HCT116 (cell line): ENCODE measurements around the gene CWC27. TPM values are rescaled to one million over a fixed set of nuclear protein-coding genes. Genes with fewer than 3 reads are reported as not detected.
"Not testable (repeated sequence)": the region's sequence is repeated elsewhere in the genome, so short reads cannot be mapped to it uniquely, and the experiment has no call there.

Source experiments
- ATAC-seq: fragments of 200-7000 bp; cut with Tn5 transposase; 2 replicates; pipeline ENCODE4 v1.9.1; 2020; ENCODE audit warnings: mild to moderate bottlenecking, moderate library complexity
- BruUV-seq: library from RNA; stranded (reverse); fragments of 400-500 nt; replicated peaks from 2 replicates; lab custom pipeline; 2021; lab: Mats Ljungman, UMichigan
- CTCF ChIA-PET: fragments of 300-600 bp; sonication (Branson Sonifier 250); formaldehyde crosslinking; loops from one replicate; lab custom pipeline; 2021; ENCODE audit warnings: antibody characterized with exemption; lab: Charles Lee
- POLR2A ChIA-PET: fragments of 300-600, 350-600 bp; sonication (Branson Sonifier 250); formaldehyde crosslinking; loops from one replicate; lab custom pipeline; 2021; ENCODE audit warnings: antibody characterized with exemption; lab: Charles Lee
- RAD21 ChIA-PET, 2 experiments: fragments of 300-600 bp; sonication (Branson Sonifier 250); formaldehyde crosslinking; loops; one replicate each; lab custom pipeline; 2023; ENCODE audit warnings: low total read pairs in 2 of 2; ENCODE audit not compliant: uncharacterized antibody in 2 of 2, unreplicated experiment in 2 of 2, low non-redundant PET in 1 of 2; lab: Charles Lee
- DNase-seq: peaks from one replicate; pipeline ENCODE4 v3.0.0-alpha.2; 2010; ENCODE audit warnings: low read depth, low spot score
- H2AFZ ChIP-seq: fragments of 200-600 bp; shearing (Covaris generic), sonication (generic); 2 replicates; pipeline ENCODE4 v1.6.1; 2017; ENCODE audit warnings: low read depth, mixed run types, mixed read lengths, antibody characterized with exemption, low read length; ENCODE audit not compliant: poor library complexity, severe bottlenecking
- H3K27ac ChIP-seq: 2 replicates; pipeline ENCODE4 v1.5.1; 2012; ENCODE audit warnings: low read depth, low read length
- H3K27me3 ChIP-seq: fragments of 200-600 bp; sonication (generic); 2 replicates; pipeline ENCODE4 v1.6.1; 2016; ENCODE audit warnings: mixed run types, low read length, mixed read lengths; ENCODE audit not compliant: insufficient read depth
- H3K36me3 ChIP-seq, 2 experiments: fragments of 200-500 bp in 1 of 2; fragments of 200-600 bp in 1 of 2; sonication (Bioruptor generic) in 1 of 2; sonication (generic) in 1 of 2; 2 replicates each; pipeline versions ENCODE4 v1.5.1 to v1.6.1; 2014 to 2016; ENCODE audit warnings: low read length in 2 of 2, inconsistent platforms in 1 of 2, mixed read lengths in 1 of 2, mixed run types in 1 of 2; ENCODE audit not compliant: insufficient read depth in 2 of 2, control insufficient read depth in 1 of 2
- H3K4me1 ChIP-seq, 2 experiments: fragments of 200-600 bp in 1 of 2; sonication (generic) in 1 of 2; 2 replicates each; pipeline versions ENCODE4 v1.5.1 to v1.6.1; 2012 to 2017; ENCODE audit warnings: low read length in 2 of 2, inconsistent platforms in 1 of 2, mild to moderate bottlenecking in 1 of 2, mixed read lengths in 1 of 2, mixed run types in 1 of 2, moderate library complexity in 1 of 2; ENCODE audit not compliant: insufficient read depth in 2 of 2, control insufficient read depth in 1 of 2
- H3K4me2 ChIP-seq: fragments of 200-600 bp; sonication (generic); 2 replicates; pipeline ENCODE4 v1.6.1; 2017; ENCODE audit warnings: mixed run types, low read length, mixed read lengths
- H3K4me3 ChIP-seq, 2 experiments: fragments of 200-600 bp in 1 of 2; sonication (generic) in 1 of 2; replicated peaks in 1 of 2; 2 replicates each; pipeline ENCODE4 v1.5.1; 2011 to 2016; ENCODE audit warnings: low read length in 2 of 2, control low read depth in 1 of 2, low read depth in 1 of 2, mild to moderate bottlenecking in 1 of 2, mixed read lengths in 1 of 2, mixed run types in 1 of 2
- H3K79me2 ChIP-seq: fragments of 200-600 bp; sonication (generic); 2 replicates; pipeline ENCODE4 v1.6.1; 2017; ENCODE audit warnings: mild to moderate bottlenecking, mixed run types, low read length, moderate library complexity, mixed read lengths; ENCODE audit not compliant: insufficient read depth
- H3K9ac ChIP-seq: fragments of 200-600 bp; sonication (generic); 2 replicates; pipeline ENCODE4 v1.6.1; 2016; ENCODE audit warnings: low read length, mixed read lengths
- H3K9me2 ChIP-seq: fragments of 200-600 bp; sonication (generic), shearing (Covaris generic); 2 replicates; pipeline ENCODE4 v1.6.1; 2017; ENCODE audit warnings: mixed run types, mild to moderate bottlenecking, moderate library complexity; ENCODE audit not compliant: insufficient read depth
- H3K9me3 ChIP-seq, 2 experiments: fragments of 200-500 bp in 1 of 2; fragments of 200-600 bp in 1 of 2; sonication (Bioruptor generic) in 1 of 2; sonication (generic) in 1 of 2; 2 replicates each; pipeline ENCODE4 v1.6.1; 2014 to 2017; ENCODE audit warnings: low read length in 2 of 2, mixed read lengths in 2 of 2, inconsistent platforms in 1 of 2, low read depth in 1 of 2, mild to moderate bottlenecking in 1 of 2, mixed run types in 1 of 2, moderate library complexity in 1 of 2; ENCODE audit not compliant: control insufficient read depth in 1 of 2, insufficient read depth in 1 of 2
- H4K20me1 ChIP-seq: fragments of 200-600 bp; sonication (generic), shearing (Covaris generic); 2 replicates; pipeline ENCODE4 v1.6.1; 2017; ENCODE audit warnings: mixed run types, mild to moderate bottlenecking, moderate library complexity; ENCODE audit not compliant: insufficient read depth
- CBX3 ChIP-seq: IDR thresholded peaks from 2 replicates; pipeline ENCODE4 v1.6.1; 2012; ENCODE audit warnings: low read depth
- POLR2AphosphoS5 ChIP-seq: IDR thresholded peaks from 2 replicates; pipeline ENCODE4 v1.6.1; 2011; ENCODE audit warnings: mild to moderate bottlenecking, low read depth, low read length, moderate library complexity
- RAD21 ChIP-seq: IDR thresholded peaks from 2 replicates; pipeline ENCODE4 v1.6.1; 2012; ENCODE audit warnings: low read depth, mild to moderate bottlenecking
- SIN3A ChIP-seq: IDR thresholded peaks from 2 replicates; pipeline ENCODE4 v1.6.1; 2012; ENCODE audit warnings: low read depth
- SRF ChIP-seq: IDR thresholded peaks from 2 replicates; pipeline ENCODE4 v1.6.1; 2012; ENCODE audit warnings: low read depth
- YY1 ChIP-seq: IDR thresholded peaks from 2 replicates; pipeline ENCODE4 v1.6.1; 2011; ENCODE audit warnings: low read length, low read depth, moderate library complexity, mild to moderate bottlenecking; ENCODE audit not compliant: insufficient replicate concordance; ENCODE audit errors: extremely low read depth
- ZNF274 ChIP-seq: fragments of 200-500 bp; sonication (Bioruptor generic); IDR thresholded peaks from 2 replicates; pipeline ENCODE4 v1.6.1; 2014; ENCODE audit warnings: mild to moderate bottlenecking, low read depth, low read length, inconsistent platforms
- intact Hi-C: fragments of 100-400 bp; cut with micrococcal nuclease; formaldehyde crosslinking; loops from 2 replicates; pipeline ENCODE4 v1.10.0; 2022
- total RNA-seq: library from RNA; stranded (reverse); gene quantifications from one replicate; pipeline ENCODE4 v1.2.1, GENCODE V29; 2021; ENCODE audit not compliant: unreplicated experiment
- TF ChIP-seq, protein P1 (sequence below): IDR thresholded peaks from 2 replicates; pipeline ENCODE4 v1.6.1; 2012; ENCODE audit warnings: low read depth

Gene CWC27
- total RNA-seq, 1 experiment from 2014 or later = 29.1 TPM

DNA sequence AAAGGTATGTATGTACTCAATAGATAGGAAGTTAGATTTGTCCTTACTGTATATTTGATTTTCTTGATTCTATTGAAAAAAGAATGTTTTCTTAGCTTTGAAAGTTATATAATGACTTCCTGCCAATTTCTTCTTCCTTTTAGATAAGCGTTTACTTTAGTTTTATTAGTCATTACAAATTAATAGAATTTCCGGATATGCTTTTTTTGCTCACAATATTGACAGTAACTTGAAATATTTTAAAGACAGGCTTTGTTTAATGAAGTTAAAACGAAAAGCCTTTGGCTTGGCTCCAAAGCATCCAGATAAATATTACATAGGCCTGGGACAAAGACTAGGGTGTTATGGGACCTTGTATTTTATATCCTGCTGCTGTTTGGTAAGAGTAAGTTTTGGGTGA is 49.5 kb downstream of the CWC27 start:
- Histone ChIP-seq H3K9me2 (no peaks in the 10 kb centered on the region), H3K79me2 (no peaks in the 10 kb centered on the region), H3K9me3 (no peaks in the 10 kb centered on the region), H3K9ac (no peak overlapping the region), H3K36me3 (no peaks in the 10 kb centered on the region), H3K4me1 (no peaks in the 10 kb centered on the region), H4K20me1 (no peaks in the 10 kb centered on the region)
- DNase-seq (no peak), ATAC-seq (no peak)
- POLR2A ChIA-PET = no interaction called here
- BruUV-seq = no TSS peak
- intact Hi-C loops = loop anchor here (10.0 kb wide), 1 partner anchor 767 kb away; no protein-coding TSS in a partner anchor
- no peak for TF ChIP-seq CBX3
- TF ChIP-seq, all 23 proteins: peak for 0
- H3K27ac ChIP-seq = no peak overlapping the region
- H3K4me2 ChIP-seq = no peak overlapping the region
- no peaks in the 10 kb centered on the region for H3K27me3 ChIP-seq
- ChIA-PET CTCF (interaction anchor here (0.8 kb wide), 1 partner anchor 664 kb away, joined by 3 read pairs; no protein-coding TSS in a partner anchor), RAD21 (no interaction called here)
- no peak overlapping the region for H3K4me3 ChIP-seq
- H2AFZ ChIP-seq = no peak overlapping the region

DNA sequence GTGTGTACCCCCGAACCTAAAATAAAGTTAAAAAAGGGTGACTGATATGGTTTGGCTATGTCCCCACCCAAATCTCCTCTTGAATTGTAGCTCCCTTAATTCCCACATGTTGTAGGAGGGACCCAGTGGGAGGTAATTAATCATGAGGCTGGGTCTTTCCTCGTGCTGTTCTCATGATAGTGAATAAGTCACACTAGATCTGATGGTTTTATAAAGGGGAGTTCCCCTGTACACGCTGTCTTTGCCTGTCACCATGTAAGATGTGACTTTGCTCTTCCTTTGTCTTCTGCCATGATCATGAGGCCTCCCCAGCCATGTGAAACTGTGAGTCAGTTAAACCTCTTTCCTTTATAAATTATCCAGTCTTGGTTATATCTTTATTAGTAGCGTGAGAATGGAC is 50.6 kb downstream of the CWC27 start:
- CTCF ChIA-PET = interaction anchor here (1.0 kb wide), 1 partner anchor 8 kb away, joined by 3 read pairs; no protein-coding TSS in a partner anchor

DNA sequence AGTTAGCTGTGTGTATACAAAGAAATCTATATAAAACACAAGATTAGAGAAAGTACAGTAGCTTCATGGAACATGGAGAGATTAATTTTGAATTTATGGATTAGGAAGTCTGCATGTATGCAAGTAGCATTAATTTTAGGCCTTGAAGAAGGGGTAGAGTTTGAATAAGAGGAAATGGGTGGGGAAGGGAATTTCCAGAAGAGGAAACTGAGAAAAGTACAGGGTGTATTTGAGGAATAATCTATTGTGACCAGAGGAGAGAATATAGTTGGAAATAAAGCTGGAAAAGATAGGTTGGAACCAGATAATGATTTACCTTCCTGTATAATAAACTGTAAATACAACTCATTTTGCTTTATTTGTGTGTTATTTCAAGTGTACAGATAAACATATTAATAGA is 53.6 kb downstream of the CWC27 start:
- no TSS peak for BruUV-seq
- TF ChIP-seq SRF (no peak), SIN3A (no peak), RAD21 (no peak), CBX3 (no peak), YY1 (no peak), ZNF274 (no peak), POLR2AphosphoS5 (no peak)
- TF ChIP-seq, protein P1, sequence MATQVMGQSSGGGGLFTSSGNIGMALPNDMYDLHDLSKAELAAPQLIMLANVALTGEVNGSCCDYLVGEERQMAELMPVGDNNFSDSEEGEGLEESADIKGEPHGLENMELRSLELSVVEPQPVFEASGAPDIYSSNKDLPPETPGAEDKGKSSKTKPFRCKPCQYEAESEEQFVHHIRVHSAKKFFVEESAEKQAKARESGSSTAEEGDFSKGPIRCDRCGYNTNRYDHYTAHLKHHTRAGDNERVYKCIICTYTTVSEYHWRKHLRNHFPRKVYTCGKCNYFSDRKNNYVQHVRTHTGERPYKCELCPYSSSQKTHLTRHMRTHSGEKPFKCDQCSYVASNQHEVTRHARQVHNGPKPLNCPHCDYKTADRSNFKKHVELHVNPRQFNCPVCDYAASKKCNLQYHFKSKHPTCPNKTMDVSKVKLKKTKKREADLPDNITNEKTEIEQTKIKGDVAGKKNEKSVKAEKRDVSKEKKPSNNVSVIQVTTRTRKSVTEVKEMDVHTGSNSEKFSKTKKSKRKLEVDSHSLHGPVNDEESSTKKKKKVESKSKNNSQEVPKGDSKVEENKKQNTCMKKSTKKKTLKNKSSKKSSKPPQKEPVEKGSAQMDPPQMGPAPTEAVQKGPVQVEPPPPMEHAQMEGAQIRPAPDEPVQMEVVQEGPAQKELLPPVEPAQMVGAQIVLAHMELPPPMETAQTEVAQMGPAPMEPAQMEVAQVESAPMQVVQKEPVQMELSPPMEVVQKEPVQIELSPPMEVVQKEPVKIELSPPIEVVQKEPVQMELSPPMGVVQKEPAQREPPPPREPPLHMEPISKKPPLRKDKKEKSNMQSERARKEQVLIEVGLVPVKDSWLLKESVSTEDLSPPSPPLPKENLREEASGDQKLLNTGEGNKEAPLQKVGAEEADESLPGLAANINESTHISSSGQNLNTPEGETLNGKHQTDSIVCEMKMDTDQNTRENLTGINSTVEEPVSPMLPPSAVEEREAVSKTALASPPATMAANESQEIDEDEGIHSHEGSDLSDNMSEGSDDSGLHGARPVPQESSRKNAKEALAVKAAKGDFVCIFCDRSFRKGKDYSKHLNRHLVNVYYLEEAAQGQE = no peak

More for the DNA sequence above, 50.6 kb downstream of the CWC27 start:
- BruUV-seq, H3K27me3 ChIP-seq, H3K9me3 ChIP-seq, RAD21 ChIA-PET, H3K79me2 ChIP-seq, H3K9ac ChIP-seq, DNase-seq, H3K4me1 ChIP-seq, H3K36me3 ChIP-seq, H3K4me3 ChIP-seq, H3K27ac ChIP-seq, H2AFZ ChIP-seq, H4K20me1 ChIP-seq, ATAC-seq, POLR2A ChIA-PET, H3K4me2 ChIP-seq, H3K9me2 ChIP-seq: not testable (repeated sequence)
- intact Hi-C loops = loop anchor here (10.0 kb wide), 1 partner anchor 765 kb away; no protein-coding TSS in a partner anchor

More for the DNA sequence above, 53.6 kb downstream of the CWC27 start:
- no peaks in the 10 kb centered on the region for H3K36me3 ChIP-seq
- no peaks in the 10 kb centered on the region for H3K9me2 ChIP-seq
- POLR2A ChIA-PET = no interaction called here
- DNase-seq (no peak), ATAC-seq (no peak)
- no peak overlapping the region for H3K27ac ChIP-seq
- H3K9me3 ChIP-seq = no peaks in the 10 kb centered on the region
- no peak overlapping the region for H3K4me3 ChIP-seq
- H4K20me1 ChIP-seq = no peaks in the 10 kb centered on the region
- RAD21 ChIA-PET = no interaction called here
- no peak overlapping the region for H3K9ac ChIP-seq
- no peak overlapping the region for H3K4me2 ChIP-seq
- intact Hi-C loops = loop anchor here (10.0 kb wide), 1 partner anchor 492 kb away; no protein-coding TSS in a partner anchor
- CTCF ChIA-PET = no interaction called here
- H3K79me2 ChIP-seq = no peaks in the 10 kb centered on the region
- H3K4me1 ChIP-seq = no peaks in the 10 kb centered on the region
- H3K27me3 ChIP-seq = no peaks in the 10 kb centered on the region
- H2AFZ ChIP-seq = no peak overlapping the region
